ENCODE measurements around the gene EPHA6. TPM values are rescaled to one million over a fixed set of nuclear protein-coding genes. Genes with fewer than 3 reads are reported as not detected.

Gene EPHA6
- total and polyA plus RNA-seq, 12 donors, result 0.21 to 0.88 (median 0.59) TPM; not detected in 3

GRCh38 chr3:97076673-97077072 lies 262.3 kb downstream of the EPHA6 start:
- no peak overlapping the region for H3K27ac ChIP-seq
- H3K27me3 ChIP-seq, result no peaks in the 10 kb centered on the region
- H3K36me3 ChIP-seq, result no peaks in the 10 kb centered on the region
- 9 to 28% methylated on average over 2 of the region's 2 CpGs for WGBS, 2 donors
- no peak overlapping the region for H3K4me3 ChIP-seq
- no peak for DNase-seq
- H3K4me1 ChIP-seq, result no peaks in the 10 kb centered on the region
- H3K9me3 ChIP-seq, result peaks cover 0 to 9% (median 0%) of the 10 kb centered on the region in 11 donors
- no peak for ATAC-seq
- intact Hi-C loops (cut with DNase I), result no loop called here
- no peak for TF ChIP-seq CTCF (IDR thresholded peaks at IDR 0.05)

- DNase-seq (no peak), ATAC-seq (no peak)
- Histone ChIP-seq H3K9me3 (no peaks in the 10 kb centered on the region), H3K27me3 (no peaks in the 10 kb centered on the region), H3K36me3 (no peaks in the 10 kb centered on the region), H3K4me3 (no peak overlapping the region), H3K27ac (no peak overlapping the region), H3K4me1 (no peaks in the 10 kb centered on the region)
- 57% methylated on average over 2 of the region's 2 CpGs for WGBS, 2 donors
- TF ChIP-seq CTCF (IDR thresholded peaks at IDR 0.05), result no peak
- intact Hi-C loops (cut with DNase I), result no loop called here
These were observed 275.2 kb downstream of the EPHA6 start for GRCh38 chr3:97089621-97090020.

GRCh38 chr3:97102641-97103040 lies 288.2 kb downstream of the EPHA6 start:
- H3K27ac ChIP-seq, result no peak overlapping the region
- no peak for DNase-seq
- no peaks in the 10 kb centered on the region for H3K36me3 ChIP-seq
- no peak for TF ChIP-seq CTCF (IDR thresholded peaks at IDR 0.05)
- no peak for ATAC-seq
- peaks cover 0 to 3% (median 0%) of the 10 kb centered on the region in 11 donors for H3K9me3 ChIP-seq
- H3K27me3 ChIP-seq, result no peaks in the 10 kb centered on the region
- H3K4me3 ChIP-seq, result no peak overlapping the region
- intact Hi-C loops (cut with DNase I), result no loop called here
- no peaks in the 10 kb centered on the region for H3K4me1 ChIP-seq

GRCh38 chr3:97105989-97106651 lies 291.7 kb downstream of the EPHA6 start:
- Histone ChIP-seq H3K36me3 (no peaks in the 10 kb centered on the region), H3K27me3 (no peaks in the 10 kb centered on the region), H3K9me3 (peaks cover 0 to 3% (median 0%) of the 10 kb centered on the region in 11 donors), H3K4me3 (no peak overlapping the region), H3K4me1 (no peaks in the 10 kb centered on the region), H3K27ac (no peak overlapping the region)
- ATAC-seq, result no peak
- TF ChIP-seq CTCF (IDR thresholded peaks at IDR 0.05), result no peak
- DNase-seq, result no peak
- intact Hi-C loops (cut with DNase I), result no loop called here
- 40% methylated on average over 4 of the region's 4 CpGs for WGBS, 2 donors
